Measurements from ENCODE around the gene CLPTM1L.

The CLPTM1L gene

DNA sequence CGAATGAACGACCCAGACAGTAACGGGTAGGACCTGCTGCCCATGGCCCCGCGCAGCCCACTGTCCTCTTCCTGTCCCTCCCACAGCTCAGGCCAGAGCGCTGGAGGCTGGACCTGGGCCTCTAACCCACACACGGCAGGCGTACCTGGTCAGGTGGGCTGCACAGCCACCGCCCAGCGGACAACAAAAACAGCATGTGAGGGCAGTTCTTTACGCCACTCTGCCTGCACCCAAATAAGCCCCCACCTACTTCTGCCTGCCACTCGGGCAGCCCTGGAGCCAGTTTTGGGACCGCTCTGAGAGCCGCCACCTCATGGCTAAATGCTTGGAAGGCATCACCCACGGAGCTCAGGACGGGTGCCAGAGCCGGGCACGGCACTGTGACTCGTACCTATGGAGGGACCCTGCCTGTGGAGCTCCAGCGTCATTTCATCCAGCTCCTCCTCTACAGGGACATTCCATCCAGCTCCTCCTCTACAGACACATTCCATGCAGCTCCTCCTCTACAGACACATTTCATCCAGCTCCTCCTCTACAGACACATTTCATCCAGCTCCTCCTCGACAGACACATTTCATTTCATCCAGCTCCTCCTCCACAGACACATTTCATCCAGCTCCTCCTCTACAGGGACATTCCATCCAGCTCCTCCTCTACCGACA lies 18.9 kb downstream of the CLPTM1L start:
- H3K9me3 ChIP-seq (ENCODE audit: insufficient read depth, low read length): peaks cover 50% of the 10 kb centered on the region
- TF ChIP-seq SUZ12 (IDR thresholded peaks at IDR 0.05; ENCODE audit: extremely low read depth, insufficient read depth, insufficient read length) (no peak), ZNF274 (IDR thresholded peaks at IDR 0.05; ENCODE audit: low read depth, low read length) (no peak), YY1 (IDR thresholded peaks at IDR 0.05; ENCODE audit: insufficient read depth, insufficient read length) (no peak)
- no peaks in the 10 kb centered on the region for H3K27me3 ChIP-seq (ENCODE audit: insufficient read depth, insufficient read length)
- peaks cover 77% of the 10 kb centered on the region for H3K36me3 ChIP-seq (ENCODE audit: insufficient read depth, insufficient read length, low read length)
- no peak overlapping the region for H3K4me3 ChIP-seq (ENCODE audit: insufficient read length, low read depth)
- no peaks in the 10 kb centered on the region for H3K4me1 ChIP-seq (ENCODE audit: insufficient read depth, insufficient read length)
- DNase-seq (ENCODE audit: low read depth, low spot score): no peak
- H3K9ac ChIP-seq (ENCODE audit: insufficient read length, low read depth): no peak overlapping the region

DNA sequence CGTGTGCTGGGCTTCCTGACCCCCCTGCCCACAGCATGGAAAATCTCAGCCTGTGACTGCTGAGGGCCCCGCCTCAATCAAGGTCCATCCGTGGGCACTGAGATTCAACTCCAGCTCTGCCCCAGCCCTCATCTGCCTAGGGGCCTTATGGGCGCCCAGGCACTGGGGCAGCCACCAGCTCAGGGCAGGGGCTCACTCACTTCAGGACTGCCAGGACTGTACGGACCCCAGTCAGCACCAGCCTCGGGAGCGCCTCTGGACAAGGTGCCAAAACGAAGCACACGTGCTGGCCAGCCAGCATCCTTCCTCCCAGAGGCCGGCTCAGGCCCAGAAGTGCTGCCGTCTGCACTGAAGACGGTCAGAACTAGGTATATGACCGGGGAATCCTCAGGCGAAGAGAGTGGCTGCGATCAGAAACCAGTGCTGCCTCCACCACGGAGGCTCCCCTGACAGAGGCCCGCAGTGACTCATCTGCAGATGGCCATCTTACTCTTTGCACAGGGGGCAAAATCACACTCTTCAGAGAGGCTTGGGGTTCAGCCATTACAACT lies 19.6 kb downstream of the CLPTM1L start:
- H3K9me3 ChIP-seq (ENCODE audit: insufficient read depth, low read length): peaks cover 43% of the 10 kb centered on the region
- no peak overlapping the region for H3K9ac ChIP-seq (ENCODE audit: insufficient read length, low read depth)
- H3K4me3 ChIP-seq (ENCODE audit: insufficient read length, low read depth): no peak overlapping the region
- no peaks in the 10 kb centered on the region for H3K4me1 ChIP-seq (ENCODE audit: insufficient read depth, insufficient read length)
- DNase-seq (ENCODE audit: low read depth, low spot score): no peak
- no peaks in the 10 kb centered on the region for H3K27me3 ChIP-seq (ENCODE audit: insufficient read depth, insufficient read length)
- TF ChIP-seq SUZ12 (IDR thresholded peaks at IDR 0.05; ENCODE audit: extremely low read depth, insufficient read depth, insufficient read length) (no peak), ZNF274 (IDR thresholded peaks at IDR 0.05; ENCODE audit: low read depth, low read length) (no peak), YY1 (IDR thresholded peaks at IDR 0.05; ENCODE audit: insufficient read depth, insufficient read length) (no peak)
- peaks cover 77% of the 10 kb centered on the region for H3K36me3 ChIP-seq (ENCODE audit: insufficient read depth, insufficient read length, low read length)

DNA sequence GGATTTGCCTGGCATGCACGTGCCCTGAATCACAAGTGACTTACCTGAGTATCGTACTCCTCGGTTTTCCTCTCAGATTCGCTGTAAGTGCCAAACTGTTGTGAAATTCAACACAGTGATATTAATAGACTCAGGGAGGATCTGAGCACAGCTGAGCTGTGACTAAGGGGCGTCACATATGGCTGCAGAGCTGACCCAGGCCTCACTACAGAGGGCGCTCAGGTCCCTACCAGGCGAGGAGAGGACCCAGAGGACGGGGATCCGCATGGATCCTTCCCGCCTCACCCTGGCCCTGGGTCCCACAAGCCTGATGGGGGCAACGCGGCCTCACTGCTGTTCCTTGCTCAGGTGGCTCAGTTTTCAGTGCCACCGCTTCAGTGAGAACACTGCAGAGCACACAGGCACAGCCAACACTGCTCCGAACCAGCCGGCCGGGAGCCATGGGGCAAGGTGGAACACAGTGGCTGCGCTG lies 20.1 kb downstream of the CLPTM1L start:
- DNase-seq (ENCODE audit: low read depth, low spot score): no peak
- H3K36me3 ChIP-seq (ENCODE audit: insufficient read depth, insufficient read length, low read length): peaks cover 77% of the 10 kb centered on the region
- no peaks in the 10 kb centered on the region for H3K27me3 ChIP-seq (ENCODE audit: insufficient read depth, insufficient read length)
- no peaks in the 10 kb centered on the region for H3K4me1 ChIP-seq (ENCODE audit: insufficient read depth, insufficient read length)
- H3K4me3 ChIP-seq (ENCODE audit: insufficient read length, low read depth): no peak overlapping the region
- peaks cover 38% of the 10 kb centered on the region for H3K9me3 ChIP-seq (ENCODE audit: insufficient read depth, low read length)
- no peak overlapping the region for H3K9ac ChIP-seq (ENCODE audit: insufficient read length, low read depth)
- no peak for TF ChIP-seq ZNF274 (IDR thresholded peaks at IDR 0.05; ENCODE audit: low read depth, low read length)
- no peak for TF ChIP-seq SUZ12 (IDR thresholded peaks at IDR 0.05; ENCODE audit: extremely low read depth, insufficient read depth, insufficient read length)
- no peak for TF ChIP-seq YY1 (IDR thresholded peaks at IDR 0.05; ENCODE audit: insufficient read depth, insufficient read length)

DNA sequence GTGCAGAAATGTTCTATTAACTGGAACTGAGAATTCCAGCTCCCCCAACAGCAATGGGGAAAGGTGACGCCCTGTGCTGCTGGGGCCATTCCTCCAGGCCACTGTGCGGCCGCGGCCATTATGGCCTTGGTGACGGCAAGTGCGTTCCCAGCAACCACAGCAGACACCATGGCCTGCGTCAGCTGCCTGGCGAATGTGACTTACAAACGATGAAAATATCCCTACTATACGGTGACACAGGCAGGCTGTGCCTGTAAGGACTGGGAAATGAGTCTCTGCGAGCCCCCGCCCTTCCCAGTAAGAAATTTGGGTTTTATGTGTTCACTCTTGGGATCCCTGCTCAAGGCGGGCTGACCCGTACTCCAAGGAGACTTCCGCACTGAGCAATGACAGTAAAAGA lies 20.6 kb downstream of the CLPTM1L start:
- peaks cover 79% of the 10 kb centered on the region for H3K36me3 ChIP-seq (ENCODE audit: insufficient read depth, insufficient read length, low read length)
- no peak for DNase-seq (ENCODE audit: low read depth, low spot score)
- no peak overlapping the region for H3K4me3 ChIP-seq (ENCODE audit: insufficient read length, low read depth)
- H3K9me3 ChIP-seq (ENCODE audit: insufficient read depth, low read length): peaks cover 34% of the 10 kb centered on the region
- TF ChIP-seq ZNF274 (IDR thresholded peaks at IDR 0.05; ENCODE audit: low read depth, low read length): no peak
- TF ChIP-seq YY1 (IDR thresholded peaks at IDR 0.05; ENCODE audit: insufficient read depth, insufficient read length): no peak
- no peak for TF ChIP-seq SUZ12 (IDR thresholded peaks at IDR 0.05; ENCODE audit: extremely low read depth, insufficient read depth, insufficient read length)
- no peaks in the 10 kb centered on the region for H3K27me3 ChIP-seq (ENCODE audit: insufficient read depth, insufficient read length)
- H3K4me1 ChIP-seq (ENCODE audit: insufficient read depth, insufficient read length): no peaks in the 10 kb centered on the region
- H3K9ac ChIP-seq (ENCODE audit: insufficient read length, low read depth): no peak overlapping the region

DNA sequence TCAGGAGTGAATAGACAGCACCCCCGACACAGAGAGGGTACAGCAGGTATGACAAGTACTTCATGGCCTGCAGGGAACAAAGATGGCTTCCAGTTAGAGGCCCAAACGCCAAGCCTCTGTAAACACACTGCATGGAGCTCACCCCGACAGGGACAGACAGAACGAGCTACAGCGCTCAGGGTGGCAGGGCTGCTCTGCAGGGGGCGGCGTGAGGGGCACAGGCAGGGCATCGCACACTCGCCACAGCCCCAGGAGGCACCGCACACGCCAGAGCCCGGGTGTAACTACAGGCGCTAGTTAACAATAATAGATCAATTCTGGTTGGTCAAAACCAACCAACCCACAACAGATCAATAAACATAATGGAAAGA lies 21.1 kb downstream of the CLPTM1L start:
- no peak overlapping the region for H3K4me3 ChIP-seq (ENCODE audit: insufficient read length, low read depth)

DNA sequence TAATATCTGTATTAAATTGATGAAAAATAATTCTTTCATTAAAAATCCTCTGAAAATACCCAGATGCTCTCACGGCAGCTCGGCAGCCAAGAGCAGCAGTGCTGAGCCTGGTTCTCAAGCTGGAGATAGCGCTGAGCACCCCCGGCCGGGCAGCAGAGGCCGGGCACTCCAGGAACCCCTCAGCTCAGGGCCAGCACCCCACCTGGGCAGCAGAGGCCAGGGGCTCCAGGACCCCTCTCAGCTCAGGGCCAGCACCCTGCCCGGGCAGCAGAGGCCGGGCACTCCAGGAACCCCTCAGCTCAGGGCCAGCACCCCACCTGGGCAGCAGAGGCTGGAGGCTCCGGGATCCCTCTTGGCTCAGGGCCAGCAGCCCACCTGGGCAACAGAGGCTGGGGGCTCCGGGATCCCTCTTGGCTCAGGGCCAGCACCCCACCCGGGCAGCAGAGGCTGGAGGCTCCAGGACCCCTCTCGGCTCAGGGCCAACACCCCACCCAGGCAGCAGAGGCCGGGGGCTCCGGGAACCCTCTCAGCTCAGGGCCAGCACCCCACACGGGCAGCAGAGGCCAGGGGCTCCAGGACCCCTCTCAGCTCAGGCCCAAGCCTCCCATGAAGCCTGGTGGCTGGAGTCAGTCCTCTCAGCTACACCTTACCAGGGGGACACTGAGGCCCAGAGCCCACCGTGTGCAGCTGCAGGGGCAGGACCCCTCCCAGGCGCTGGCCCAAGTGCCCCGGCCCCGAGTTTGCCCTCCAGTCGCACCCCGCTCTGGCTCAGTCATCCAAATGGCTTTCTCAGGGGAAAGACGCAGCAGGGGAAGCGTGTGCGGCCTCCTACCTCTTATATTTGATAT lies 21.7 kb downstream of the CLPTM1L start:
- no peak for TF ChIP-seq SUZ12 (IDR thresholded peaks at IDR 0.05; ENCODE audit: extremely low read depth, insufficient read depth, insufficient read length)
- no peak for TF ChIP-seq YY1 (IDR thresholded peaks at IDR 0.05; ENCODE audit: insufficient read depth, insufficient read length)
- TF ChIP-seq ZNF274 (IDR thresholded peaks at IDR 0.05; ENCODE audit: low read depth, low read length): no peak
- Histone ChIP-seq H3K9ac (ENCODE audit: insufficient read length, low read depth) (no peak overlapping the region), H3K4me1 (ENCODE audit: insufficient read depth, insufficient read length) (no peaks in the 10 kb centered on the region), H3K27me3 (ENCODE audit: insufficient read depth, insufficient read length) (no peaks in the 10 kb centered on the region), H3K9me3 (ENCODE audit: insufficient read depth, low read length) (peaks cover 23% of the 10 kb centered on the region), H3K36me3 (ENCODE audit: insufficient read depth, insufficient read length, low read length) (peaks cover 85% of the 10 kb centered on the region), H3K4me3 (ENCODE audit: insufficient read length, low read depth) (no peak overlapping the region)
- no peak for DNase-seq (ENCODE audit: low read depth, low spot score)

More for the DNA sequence above, 21.1 kb downstream of the CLPTM1L start:
- no peak for DNase-seq (ENCODE audit: low read depth, low spot score)
- no peaks in the 10 kb centered on the region for H3K4me1 ChIP-seq (ENCODE audit: insufficient read depth, insufficient read length)
- TF ChIP-seq ZNF274 (IDR thresholded peaks at IDR 0.05; ENCODE audit: low read depth, low read length): no peak
- TF ChIP-seq YY1 (IDR thresholded peaks at IDR 0.05; ENCODE audit: insufficient read depth, insufficient read length): no peak
- TF ChIP-seq SUZ12 (IDR thresholded peaks at IDR 0.05; ENCODE audit: extremely low read depth, insufficient read depth, insufficient read length): no peak
- no peak overlapping the region for H3K9ac ChIP-seq (ENCODE audit: insufficient read length, low read depth)
- peaks cover 29% of the 10 kb centered on the region for H3K9me3 ChIP-seq (ENCODE audit: insufficient read depth, low read length)
- H3K27me3 ChIP-seq (ENCODE audit: insufficient read depth, insufficient read length): no peaks in the 10 kb centered on the region
- H3K36me3 ChIP-seq (ENCODE audit: insufficient read depth, insufficient read length, low read length): peaks cover 79% of the 10 kb centered on the region

Measured in NT2/D1 (cell line).